ENCODE data around the gene COL1A2.

GRCh38 chr7:94364816-94365215, 29.9 kb upstream of the COL1A2 start:
- no peak for TF ChIP-seq ZFX (IDR thresholded peaks at IDR 0.05)
- TF ChIP-seq, protein P1, sequence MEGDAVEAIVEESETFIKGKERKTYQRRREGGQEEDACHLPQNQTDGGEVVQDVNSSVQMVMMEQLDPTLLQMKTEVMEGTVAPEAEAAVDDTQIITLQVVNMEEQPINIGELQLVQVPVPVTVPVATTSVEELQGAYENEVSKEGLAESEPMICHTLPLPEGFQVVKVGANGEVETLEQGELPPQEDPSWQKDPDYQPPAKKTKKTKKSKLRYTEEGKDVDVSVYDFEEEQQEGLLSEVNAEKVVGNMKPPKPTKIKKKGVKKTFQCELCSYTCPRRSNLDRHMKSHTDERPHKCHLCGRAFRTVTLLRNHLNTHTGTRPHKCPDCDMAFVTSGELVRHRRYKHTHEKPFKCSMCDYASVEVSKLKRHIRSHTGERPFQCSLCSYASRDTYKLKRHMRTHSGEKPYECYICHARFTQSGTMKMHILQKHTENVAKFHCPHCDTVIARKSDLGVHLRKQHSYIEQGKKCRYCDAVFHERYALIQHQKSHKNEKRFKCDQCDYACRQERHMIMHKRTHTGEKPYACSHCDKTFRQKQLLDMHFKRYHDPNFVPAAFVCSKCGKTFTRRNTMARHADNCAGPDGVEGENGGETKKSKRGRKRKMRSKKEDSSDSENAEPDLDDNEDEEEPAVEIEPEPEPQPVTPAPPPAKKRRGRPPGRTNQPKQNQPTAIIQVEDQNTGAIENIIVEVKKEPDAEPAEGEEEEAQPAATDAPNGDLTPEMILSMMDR (conservative IDR thresholded peaks at IDR 0.05): no peak
